ENCODE measurements around the gene POT1.
A peak's percentile ranks its signal among the peaks of the same experiment; 100 is the strongest.

POT1 gene

DNA sequence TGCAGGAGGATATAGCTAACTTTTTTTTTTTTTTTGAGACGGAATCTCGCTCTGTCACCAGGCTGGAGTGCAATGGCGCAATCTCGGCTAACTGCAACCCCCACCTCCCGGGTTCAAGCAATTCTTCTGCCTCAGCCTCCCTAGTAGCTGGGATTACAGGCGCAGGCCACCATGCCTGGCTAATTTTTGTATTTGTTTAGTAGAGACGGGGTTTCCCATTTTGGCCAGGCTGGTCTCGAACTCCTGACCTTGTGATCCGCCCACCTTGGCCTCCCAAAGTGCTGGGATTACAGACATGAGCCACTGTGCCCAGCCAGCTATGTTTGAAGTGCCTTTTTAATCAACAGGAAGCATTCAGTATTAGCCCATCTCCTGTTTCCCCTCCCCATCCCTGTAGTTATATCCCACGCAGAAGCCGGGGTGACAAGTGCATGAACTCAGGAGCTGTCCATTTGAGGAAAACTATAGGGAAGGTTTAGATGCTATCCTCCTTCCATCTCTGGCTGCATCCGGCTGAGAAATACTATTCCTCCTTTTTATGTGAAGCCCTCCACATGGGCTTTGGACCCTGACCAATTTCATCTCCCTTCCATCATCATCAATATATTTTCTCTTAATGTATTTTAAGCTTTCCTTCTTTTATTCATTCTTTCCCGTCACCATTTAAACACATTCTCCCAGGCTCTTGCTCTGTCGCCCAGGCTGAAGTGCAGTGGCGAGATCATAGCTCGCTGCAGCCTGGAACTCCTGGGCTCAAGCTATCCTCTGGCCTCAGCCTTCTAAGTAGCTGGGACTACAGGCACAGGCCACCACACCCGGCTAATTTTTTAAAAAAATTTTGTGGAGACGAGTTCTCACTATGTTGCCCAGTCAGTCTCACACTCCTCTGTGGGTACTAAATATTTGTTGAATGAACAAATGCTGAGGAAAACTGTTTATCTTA is 1.3 kb upstream of the POT1 start:
- Histone ChIP-seq H3K36me3 (ENCODE audit: insufficient read depth, low read length) (no peaks in the 10 kb centered on the region), H3K9me3 (ENCODE audit: control insufficient read depth, insufficient read depth, low read length) (no peaks in the 10 kb centered on the region), H3K9ac (ENCODE audit: low read depth, low read length) (no peak overlapping the region), H3K4me1 (ENCODE audit: insufficient read depth, low read length) (no peaks in the 10 kb centered on the region; the same call in 1 of the 2 replicates)

DNA sequence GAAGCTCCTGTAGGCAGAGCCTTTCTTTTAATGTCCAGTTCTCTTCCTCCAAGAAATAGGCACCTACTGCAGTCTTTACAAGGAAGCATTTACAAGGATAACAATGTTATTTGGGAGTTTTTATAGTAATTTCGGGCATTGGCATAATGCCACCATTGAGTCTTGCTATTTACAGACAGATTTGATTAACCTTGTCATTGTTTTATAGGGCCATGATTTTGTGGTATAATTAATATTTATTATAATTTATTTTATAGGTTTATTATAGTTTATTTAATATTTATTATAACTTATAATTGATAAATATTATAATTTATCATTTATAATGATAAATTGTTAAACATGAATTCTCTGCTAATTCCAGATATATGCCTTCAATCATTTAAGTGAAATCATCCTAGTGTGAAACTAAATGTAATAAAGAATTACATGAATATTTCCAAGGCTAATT is 573 bp upstream of the POT1 start:
- Histone ChIP-seq H3K36me3 (ENCODE audit: insufficient read depth, low read length) (no peaks in the 10 kb centered on the region), H3K4me1 (ENCODE audit: insufficient read depth, low read length) (no peaks in the 10 kb centered on the region; the same call in 1 of the 2 replicates), H3K9ac (ENCODE audit: low read depth, low read length) (peak overlapping the region; percentile 32), H3K9me3 (ENCODE audit: control insufficient read depth, insufficient read depth, low read length) (no peaks in the 10 kb centered on the region)

- no peaks in the 10 kb centered on the region for H3K9me3 ChIP-seq (ENCODE audit: control insufficient read depth, insufficient read depth, low read length)
- no peaks in the 10 kb centered on the region for H3K36me3 ChIP-seq (ENCODE audit: insufficient read depth, low read length)
- no peak overlapping the region for H3K9ac ChIP-seq (ENCODE audit: low read depth, low read length)
- H3K4me1 ChIP-seq (ENCODE audit: insufficient read depth, low read length) = no peaks in the 10 kb centered on the region; the same call in 1 of the 2 replicates
Measured at GRCh38 chr7:124924906-124925305, 4.7 kb downstream of the POT1 start.

GRCh38 chr7:124922200-124922599 is 7.4 kb downstream of the POT1 start:
- Histone ChIP-seq H3K36me3 (ENCODE audit: insufficient read depth, low read length) (no peaks in the 10 kb centered on the region; the same call in 1 of the 2 replicates), H3K9me3 (ENCODE audit: control insufficient read depth, insufficient read depth, low read length) (no peaks in the 10 kb centered on the region; the same call in 1 of the 2 replicates), H3K4me1 (ENCODE audit: insufficient read depth, low read length) (no peaks in the 10 kb centered on the region), H3K9ac (ENCODE audit: low read depth, low read length) (no peak overlapping the region)

DNA sequence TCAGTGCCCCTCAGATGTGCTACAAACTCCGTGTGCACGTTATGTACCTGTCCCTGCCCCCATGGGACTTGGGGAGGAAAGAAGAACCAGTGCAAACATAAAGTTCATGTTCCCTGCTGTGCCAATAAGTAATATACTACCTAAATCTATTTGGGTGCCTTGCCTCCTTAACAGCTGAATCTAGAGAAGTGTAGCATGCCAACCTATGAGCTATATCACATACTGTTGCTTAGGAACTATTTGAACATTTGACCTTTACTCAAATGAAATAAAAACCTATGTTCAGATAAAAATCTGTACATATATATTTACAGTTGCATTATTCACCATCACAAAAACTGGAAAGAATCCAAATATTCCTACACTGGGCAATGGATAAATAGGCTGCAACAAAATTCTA is 9.8 kb downstream of the POT1 start:
- Histone ChIP-seq H3K4me1 (ENCODE audit: insufficient read depth, low read length) (no peaks in the 10 kb centered on the region), H3K9me3 (ENCODE audit: control insufficient read depth, insufficient read depth, low read length) (no peaks in the 10 kb centered on the region; the same call in 1 of the 2 replicates), H3K9ac (ENCODE audit: low read depth, low read length) (no peak overlapping the region)

GRCh38 chr7:124918662-124919061 is 11.0 kb downstream of the POT1 start:
- Histone ChIP-seq H3K4me1 (ENCODE audit: insufficient read depth, low read length) (no peaks in the 10 kb centered on the region), H3K36me3 (ENCODE audit: insufficient read depth, low read length) (no peaks in the 10 kb centered on the region; the same call in 1 of the 2 replicates), H3K9ac (ENCODE audit: low read depth, low read length) (no peak overlapping the region), H3K9me3 (ENCODE audit: control insufficient read depth, insufficient read depth, low read length) (no peaks in the 10 kb centered on the region; the same call in 1 of the 2 replicates)

More for the DNA sequence above, 9.8 kb downstream of the POT1 start:
- no peaks in the 10 kb centered on the region; the same call in 1 of the 2 replicates for H3K36me3 ChIP-seq (ENCODE audit: insufficient read depth, low read length)

- Histone ChIP-seq H3K9me3 (ENCODE audit: control insufficient read depth, insufficient read depth, low read length) (no peaks in the 10 kb centered on the region; the same call in 1 of the 2 replicates), H3K4me1 (ENCODE audit: insufficient read depth, low read length) (no peaks in the 10 kb centered on the region), H3K9ac (ENCODE audit: low read depth, low read length) (no peak overlapping the region), H3K36me3 (ENCODE audit: insufficient read depth, low read length) (no peaks in the 10 kb centered on the region; the same call in 1 of the 2 replicates)
Measured at GRCh38 chr7:124915242-124915641, 14.4 kb downstream of the POT1 start.

- Histone ChIP-seq H3K36me3 (ENCODE audit: insufficient read depth, low read length) (no peaks in the 10 kb centered on the region), H3K9ac (ENCODE audit: low read depth, low read length) (no peak overlapping the region), H3K9me3 (ENCODE audit: control insufficient read depth, insufficient read depth, low read length) (no peaks in the 10 kb centered on the region; the same call in 1 of the 2 replicates), H3K4me1 (ENCODE audit: insufficient read depth, low read length) (no peaks in the 10 kb centered on the region)
Measured at GRCh38 chr7:124914298-124914697, 15.3 kb downstream of the POT1 start.

GRCh38 chr7:124912972-124913371 is 16.7 kb downstream of the POT1 start:
- Histone ChIP-seq H3K36me3 (ENCODE audit: insufficient read depth, low read length) (no peaks in the 10 kb centered on the region), H3K9ac (ENCODE audit: low read depth, low read length) (no peak overlapping the region), H3K9me3 (ENCODE audit: control insufficient read depth, insufficient read depth, low read length) (no peaks in the 10 kb centered on the region), H3K4me1 (ENCODE audit: insufficient read depth, low read length) (no peaks in the 10 kb centered on the region)

GRCh38 chr7:124909808-124910207 is 19.8 kb downstream of the POT1 start:
- Histone ChIP-seq H3K9me3 (ENCODE audit: control insufficient read depth, insufficient read depth, low read length) (no peaks in the 10 kb centered on the region), H3K9ac (ENCODE audit: low read depth, low read length) (no peak overlapping the region), H3K36me3 (ENCODE audit: insufficient read depth, low read length) (no peaks in the 10 kb centered on the region), H3K4me1 (ENCODE audit: insufficient read depth, low read length) (no peaks in the 10 kb centered on the region)

DNA sequence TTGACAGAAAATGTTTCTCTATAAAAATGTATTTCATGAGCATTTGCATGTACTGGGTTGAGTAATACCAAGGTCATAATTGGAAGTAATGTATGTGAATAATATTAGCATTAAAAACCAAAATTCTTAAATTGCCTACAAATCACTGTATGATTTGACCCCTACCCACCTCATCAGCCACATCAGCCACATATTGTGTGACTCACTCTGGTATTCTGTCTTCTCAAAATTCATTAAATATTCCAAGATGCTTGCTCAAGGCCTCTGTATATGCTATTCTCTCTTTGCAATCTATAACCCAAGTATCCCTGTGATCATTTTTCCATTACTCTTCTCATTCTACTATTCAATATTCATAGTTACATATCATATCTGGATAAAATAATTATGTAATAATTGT is 21.4 kb downstream of the POT1 start:
- Histone ChIP-seq H3K9ac (ENCODE audit: low read depth, low read length) (no peak overlapping the region), H3K4me1 (ENCODE audit: insufficient read depth, low read length) (no peaks in the 10 kb centered on the region), H3K36me3 (ENCODE audit: insufficient read depth, low read length) (no peaks in the 10 kb centered on the region), H3K9me3 (ENCODE audit: control insufficient read depth, insufficient read depth, low read length) (no peaks in the 10 kb centered on the region)

GRCh38 chr7:124907490-124907889 is 22.1 kb downstream of the POT1 start:
- no peaks in the 10 kb centered on the region for H3K4me1 ChIP-seq (ENCODE audit: insufficient read depth, low read length)
- no peak overlapping the region for H3K9ac ChIP-seq (ENCODE audit: low read depth, low read length)
- no peaks in the 10 kb centered on the region for H3K9me3 ChIP-seq (ENCODE audit: control insufficient read depth, insufficient read depth, low read length)
- H3K36me3 ChIP-seq (ENCODE audit: insufficient read depth, low read length) = no peaks in the 10 kb centered on the region

DNA sequence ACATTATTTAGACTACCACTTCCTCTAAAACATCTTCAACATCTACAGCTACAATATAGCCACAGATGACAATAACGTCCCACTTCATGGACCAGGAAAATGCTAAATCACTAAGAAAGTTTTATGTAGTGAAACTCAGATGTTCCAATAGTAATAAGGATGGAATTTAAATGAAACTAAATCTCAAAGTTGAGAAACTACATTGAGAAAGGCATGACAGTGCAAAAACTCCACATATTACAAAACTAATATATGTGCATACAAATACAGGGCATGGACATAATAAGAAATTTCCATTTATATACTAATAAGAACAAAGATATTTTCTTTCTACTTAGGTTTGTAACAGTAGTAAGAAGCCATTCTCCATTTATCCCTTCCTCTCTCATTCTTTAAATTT is 31.1 kb downstream of the POT1 start:
- H3K9ac ChIP-seq (ENCODE audit: low read depth, low read length) = no peak overlapping the region
- H3K36me3 ChIP-seq (ENCODE audit: insufficient read depth, low read length) = no peaks in the 10 kb centered on the region; the same call in 1 of the 2 replicates
- no peaks in the 10 kb centered on the region for H3K9me3 ChIP-seq (ENCODE audit: control insufficient read depth, insufficient read depth, low read length)
- H3K4me1 ChIP-seq (ENCODE audit: insufficient read depth, low read length) = no peaks in the 10 kb centered on the region

GRCh38 chr7:124896001-124896400 is 33.6 kb downstream of the POT1 start:
- no peaks in the 10 kb centered on the region for H3K4me1 ChIP-seq (ENCODE audit: insufficient read depth, low read length)

More at GRCh38 chr7:124896001-124896400, 33.6 kb downstream of the POT1 start:
- H3K9ac ChIP-seq (ENCODE audit: low read depth, low read length) = no peak overlapping the region
- no peaks in the 10 kb centered on the region; the same call in 1 of the 2 replicates for H3K36me3 ChIP-seq (ENCODE audit: insufficient read depth, low read length)
- no peaks in the 10 kb centered on the region for H3K9me3 ChIP-seq (ENCODE audit: control insufficient read depth, insufficient read depth, low read length)

All from ES-I3 (cell line).